Psoas muscle (tissue), 8 donors: Measurements from ENCODE around the gene TACR2. TPM values are rescaled to one million over a fixed set of nuclear protein-coding genes. Genes with fewer than 3 reads are reported as not detected.

Experiments
- ATAC-seq, 4 donors: fragments of 200-7000 bp; cut with Tn5 transposase; one replicate each; pipeline ENCODE4 v1.9.1; 2020; ENCODE audit warnings: moderate library complexity in 3 of 4, mild to moderate bottlenecking in 2 of 4
- DNase-seq, 2 donors: peaks; one replicate each; pipeline ENCODE4 v3.0.0-alpha.2; 2020
- H3K27ac ChIP-seq: fragments of 200-600 bp; one replicate; pipeline ENCODE4 v1.8.0; 2022
- H3K27me3 ChIP-seq, 3 donors: fragments of 200-600 bp in 1 of 3; one replicate each; pipeline versions ENCODE4 v1.6.1 to v1.8.0; 2013 to 2022; ENCODE audit warnings: low read length in 2 of 3, mild to moderate bottlenecking in 2 of 3, moderate library complexity in 1 of 3; ENCODE audit not compliant: insufficient read depth in 3 of 3
- H3K36me3 ChIP-seq, 2 donors: fragments of 200-600 bp in 1 of 2; one replicate each; pipeline versions ENCODE4 v1.6.1 to v1.8.0; 2013 to 2022; ENCODE audit warnings: low read depth in 1 of 2, mild to moderate bottlenecking in 1 of 2, moderate library complexity in 1 of 2; ENCODE audit not compliant: insufficient read depth in 1 of 2
- H3K4me1 ChIP-seq: fragments of 200-600 bp; one replicate; pipeline ENCODE4 v1.8.0; 2022
- H3K4me3 ChIP-seq: fragments of 200-600 bp; one replicate; pipeline ENCODE4 v1.8.0; 2022; ENCODE audit warnings: mild to moderate bottlenecking
- H3K9me3 ChIP-seq: fragments of 200-600 bp; one replicate; pipeline ENCODE4 v1.8.0; 2022
- WGBS, 3 donors: extraction: QIAGEN DNeasy Blood & Tissue Kit; methylation state at CpG; one replicate each; pipeline versions ENCODE4 v1.1.6 to v1.1.7; 2013; 5-methylcytosine and 5-hydroxymethylcytosine counted together
- intact Hi-C, 2 donors: fragments of 100-400 bp; cut with DNase I; formaldehyde crosslinking; loops; one replicate each; pipeline versions ENCODE4 v1.11.0 to v1.14.2; 2022
- polyA plus RNA-seq, 3 donors: library from polyadenylated mRNA; stranded (reverse); fragments of 200-250 nt; gene quantifications; one replicate each; pipeline ENCODE4 v1.2.3, GENCODE V29; 2013
- total RNA-seq, 4 donors: library from RNA; stranded (reverse); fragmentation: NEBNext Ultra II Directional in 2 of 4; extraction: Animal tissue kit (Norgen Biotek cat#: 25700) in 2 of 4; gene quantifications; one replicate each; pipeline versions ENCODE4 v1.2.1 to v1.2.4, GENCODE V29; 2021 to 2023
- TF ChIP-seq, protein P1 (sequence below): fragments of 200-600 bp; IDR thresholded peaks from one replicate; pipeline ENCODE4 v1.8.0; 2022; ENCODE audit warnings: antibody characterized with exemption
- donor health status: healthy with polysubstance abuse.
- donor health status: DM: no; HTN: no; CAD: no; lungs with moderate emphysema.
- donor health status: Bipolar disorder and iron deficiency.
- donor health status: healthy.
- donor health status: DM: yes; HTN: yes; CAD: no.
- donor health status: DM: no; HTN: no; CAD: no.
- donor health status: DM: no; HTN: no; CAD: no.
- donor health status: DM: yes; HTN: yes; CAD: no.

TACR2 gene
- total and polyA plus RNA-seq, 7 donors, result 0.21 to 0.61 (median 0.25) TPM

DNA sequence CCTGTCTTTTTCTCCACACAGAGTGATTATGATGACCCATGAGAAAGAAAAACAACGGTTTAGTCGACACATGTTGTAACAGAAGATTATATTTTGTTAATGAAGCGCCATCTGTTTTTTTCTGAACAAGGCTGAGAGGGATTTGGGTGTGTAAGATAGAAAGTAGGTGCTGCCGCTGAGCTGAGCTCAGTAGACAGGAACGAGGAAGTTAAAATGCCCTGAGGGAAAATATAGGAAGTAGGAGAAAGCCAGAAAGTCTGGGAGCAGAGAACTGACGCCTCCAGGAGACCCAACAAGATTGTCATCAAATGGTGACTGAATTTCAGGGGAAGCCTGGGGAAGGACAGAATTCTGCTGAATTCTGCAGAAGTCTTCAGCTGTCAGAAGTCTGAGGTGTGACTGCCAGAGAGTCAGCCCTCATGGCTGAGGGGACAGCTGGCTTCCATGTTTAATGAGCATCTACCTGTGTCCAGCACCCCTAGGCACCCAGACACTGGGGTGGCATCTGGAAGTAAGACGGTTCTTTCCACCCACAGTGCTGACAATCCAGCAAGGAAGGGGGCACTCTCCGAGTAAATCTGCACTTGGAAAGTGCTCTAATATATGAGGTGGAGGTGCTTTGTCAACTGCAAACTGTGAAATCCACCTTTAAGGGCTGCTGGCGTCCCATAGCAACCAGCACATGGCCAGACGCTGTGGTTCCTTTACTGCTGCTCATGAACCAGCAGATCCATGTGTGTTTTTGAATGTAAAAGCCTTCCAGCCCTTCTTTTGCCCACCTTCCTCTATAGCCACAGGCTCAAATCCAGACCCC is 22.0 kb upstream of the TACR2 start:
- ATAC-seq, result peak in 1 of 4 donors; percentile 1

DNA sequence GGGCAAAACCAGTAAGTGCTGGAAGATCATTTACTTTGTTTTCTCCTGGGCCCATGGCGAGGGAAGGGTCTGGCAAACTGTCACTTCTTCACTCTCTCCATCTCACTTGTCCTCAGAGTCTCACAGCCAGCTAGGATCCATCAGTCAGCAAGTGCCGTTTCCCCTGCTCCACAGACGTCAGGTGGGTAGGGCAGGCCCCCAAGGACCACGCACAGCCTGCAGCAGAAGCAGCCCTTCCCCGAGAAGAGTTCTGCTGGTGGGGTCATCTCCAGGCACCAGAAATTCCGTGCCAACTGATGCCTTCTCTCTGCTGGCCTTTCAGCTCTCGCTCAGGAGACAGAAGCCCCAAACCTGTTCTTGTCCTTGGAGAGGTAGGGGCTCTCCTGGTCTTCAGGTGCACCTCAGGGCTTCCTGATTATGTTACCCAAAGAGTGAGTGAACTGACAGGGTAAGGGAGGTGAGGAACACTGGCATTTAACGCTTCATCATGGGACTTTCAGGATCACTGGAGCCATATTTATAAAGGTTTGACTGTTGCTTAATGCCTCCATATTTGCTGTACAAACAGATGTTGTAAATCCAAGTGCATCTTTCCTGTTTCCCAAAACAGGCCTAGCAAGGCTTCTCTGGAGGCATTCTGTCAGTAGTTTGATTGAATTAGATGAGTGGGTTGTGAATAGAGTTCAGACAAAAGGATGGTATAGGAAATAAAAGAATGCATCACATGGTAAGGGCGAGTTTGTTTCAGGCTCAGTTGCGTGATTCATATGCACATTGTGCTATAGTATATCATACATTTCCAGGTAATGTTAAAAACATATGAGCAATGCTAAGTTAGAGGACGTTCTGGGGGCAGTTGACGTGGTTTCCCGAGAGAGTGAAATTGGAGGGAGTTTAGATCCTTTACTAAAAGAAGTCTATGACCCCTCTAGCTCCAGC is 20.9 kb upstream of the TACR2 start:
- DNase-seq, result no peak
- Histone ChIP-seq H3K36me3 (no peaks in the 10 kb centered on the region), H3K27ac (no peak overlapping the region), H3K4me1 (peaks cover 24% of the 10 kb centered on the region), H3K27me3 (no peaks in the 10 kb centered on the region), H3K4me3 (no peak overlapping the region), H3K9me3 (no peaks in the 10 kb centered on the region)
- TF ChIP-seq, protein P1, sequence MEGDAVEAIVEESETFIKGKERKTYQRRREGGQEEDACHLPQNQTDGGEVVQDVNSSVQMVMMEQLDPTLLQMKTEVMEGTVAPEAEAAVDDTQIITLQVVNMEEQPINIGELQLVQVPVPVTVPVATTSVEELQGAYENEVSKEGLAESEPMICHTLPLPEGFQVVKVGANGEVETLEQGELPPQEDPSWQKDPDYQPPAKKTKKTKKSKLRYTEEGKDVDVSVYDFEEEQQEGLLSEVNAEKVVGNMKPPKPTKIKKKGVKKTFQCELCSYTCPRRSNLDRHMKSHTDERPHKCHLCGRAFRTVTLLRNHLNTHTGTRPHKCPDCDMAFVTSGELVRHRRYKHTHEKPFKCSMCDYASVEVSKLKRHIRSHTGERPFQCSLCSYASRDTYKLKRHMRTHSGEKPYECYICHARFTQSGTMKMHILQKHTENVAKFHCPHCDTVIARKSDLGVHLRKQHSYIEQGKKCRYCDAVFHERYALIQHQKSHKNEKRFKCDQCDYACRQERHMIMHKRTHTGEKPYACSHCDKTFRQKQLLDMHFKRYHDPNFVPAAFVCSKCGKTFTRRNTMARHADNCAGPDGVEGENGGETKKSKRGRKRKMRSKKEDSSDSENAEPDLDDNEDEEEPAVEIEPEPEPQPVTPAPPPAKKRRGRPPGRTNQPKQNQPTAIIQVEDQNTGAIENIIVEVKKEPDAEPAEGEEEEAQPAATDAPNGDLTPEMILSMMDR, result no peak
- ATAC-seq, result no peak
- 87 to 92% (median 88%) methylated on average over 13 of the region's 13 CpGs for WGBS, 3 donors
- intact Hi-C loops, result loop anchor here (5.0 kb wide), 2 partner anchors 60 to 65 kb away; no protein-coding TSS in a partner anchor

More for the DNA sequence above, 22.0 kb upstream of the TACR2 start:
- 28 to 35% (median 31%) methylated on average over 10 of the region's 10 CpGs for WGBS, 3 donors
- Histone ChIP-seq H3K27me3 (no peaks in the 10 kb centered on the region), H3K36me3 (no peaks in the 10 kb centered on the region), H3K4me3 (no peak overlapping the region), H3K9me3 (no peaks in the 10 kb centered on the region), H3K27ac (peak overlapping the region; percentile 81), H3K4me1 (peaks cover 24% of the 10 kb centered on the region)
- DNase-seq, result no peak
- intact Hi-C loops, result loop anchor here (5.0 kb wide), 2 partner anchors 59 to 64 kb away; no protein-coding TSS in a partner anchor
- TF ChIP-seq, protein P1, result no peak

DNA sequence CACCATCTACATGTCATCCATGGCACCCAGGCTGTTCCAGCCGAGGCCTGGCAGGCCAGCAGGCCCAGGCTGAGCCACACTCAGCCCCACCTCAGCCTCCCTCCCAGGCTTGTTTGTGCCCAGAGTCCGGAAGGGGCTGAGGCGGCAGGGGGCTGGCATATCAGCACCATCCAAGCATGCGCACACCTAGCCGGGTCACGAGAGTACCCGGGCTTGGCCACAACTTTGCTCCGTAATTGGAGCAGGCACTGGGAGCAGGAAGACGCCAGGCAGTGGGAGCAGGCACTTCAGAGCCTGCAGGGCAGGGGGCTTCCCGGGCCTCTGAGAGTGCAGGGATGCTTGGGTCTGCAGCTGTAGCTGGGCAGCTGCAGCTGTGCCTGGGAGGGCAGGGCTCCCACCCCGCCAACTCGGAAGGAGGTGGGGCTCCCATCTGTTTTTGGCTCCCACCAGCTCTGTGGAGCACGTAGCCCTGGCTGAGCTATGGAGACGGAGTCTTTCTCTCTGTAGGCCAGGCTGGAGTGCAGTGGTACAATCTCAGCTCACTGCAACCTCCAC is 19.3 kb upstream of the TACR2 start:
- DNase-seq, result no peak
- intact Hi-C loops, result loop anchor here (5.0 kb wide), 2 partner anchors 61 to 66 kb away; no protein-coding TSS in a partner anchor
- H3K36me3 ChIP-seq, result no peaks in the 10 kb centered on the region
- no peaks in the 10 kb centered on the region for H3K27me3 ChIP-seq
- H3K4me3 ChIP-seq, result no peak overlapping the region
- no peak overlapping the region for H3K27ac ChIP-seq
- ATAC-seq, result no peak
- peaks cover 24% of the 10 kb centered on the region for H3K4me1 ChIP-seq
- TF ChIP-seq, protein P1, result no peak
- 64 to 69% (median 64%) methylated on average over 14 of the region's 14 CpGs for WGBS, 3 donors
- H3K9me3 ChIP-seq, result no peaks in the 10 kb centered on the region

DNA sequence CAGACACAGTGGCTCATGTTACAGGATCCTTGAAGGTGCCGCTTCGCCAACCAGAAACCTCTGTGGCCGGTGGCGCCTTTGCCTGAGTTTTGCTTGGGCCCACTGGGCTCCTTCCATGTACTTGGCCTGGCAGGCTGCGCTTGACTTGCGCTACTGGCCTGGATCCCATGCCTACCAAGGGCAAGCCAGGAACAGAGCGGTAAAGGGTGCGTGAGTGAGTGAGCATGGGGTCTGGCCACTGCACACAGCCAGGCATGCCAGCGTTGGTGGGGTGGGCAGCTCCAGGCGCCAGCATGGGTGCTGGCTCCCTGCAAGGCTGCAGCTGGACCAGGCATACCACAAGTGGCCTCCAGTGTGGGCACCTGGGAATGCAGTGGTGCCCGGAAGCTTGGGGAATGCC is 18.2 kb upstream of the TACR2 start:
- H3K36me3 ChIP-seq, result no peaks in the 10 kb centered on the region
- no peaks in the 10 kb centered on the region for H3K9me3 ChIP-seq
- peaks cover 18% of the 10 kb centered on the region for H3K4me1 ChIP-seq
- WGBS, 3 donors, result 88 to 91% (median 91%) methylated on average over 11 of the region's 11 CpGs
- DNase-seq (no peak), ATAC-seq (no peak)
- TF ChIP-seq, protein P1, result no peak
- intact Hi-C loops, result loop anchor here (5.0 kb wide), 2 partner anchors 62 to 67 kb away; no protein-coding TSS in a partner anchor
- no peaks in the 10 kb centered on the region for H3K27me3 ChIP-seq
- no peak overlapping the region for H3K4me3 ChIP-seq
- H3K27ac ChIP-seq, result no peak overlapping the region
